Vagina (tissue), 2 donors: Measurements from ENCODE around the gene TMC5.

Experiments
- CTCF ChIP-seq, 3 experiments: fragments of 450-650 bp in 2 of 3; fragments of 200-600 bp in 1 of 3; sonication (generic) in 1 of 3; IDR thresholded peaks; one replicate each; pipeline ENCODE4 v1.5.1; 2017 to 2019; ENCODE audit warnings: antibody characterized with exemption in 3 of 3, mild to moderate bottlenecking in 2 of 3, moderate library complexity in 2 of 3
- POLR2A ChIP-seq, 2 donors: fragments of 450-650 bp; IDR thresholded peaks; one replicate each; pipeline ENCODE4 v1.6.1; 2017; ENCODE audit warnings: antibody characterized with exemption in 2 of 2, mild to moderate bottlenecking in 2 of 2, moderate library complexity in 2 of 2
- POLR2AphosphoS5 ChIP-seq, 2 donors: sonication (generic); formaldehyde crosslinking; IDR thresholded peaks; one replicate each; pipeline ENCODE4 v1.9.0; 2017; ENCODE audit warnings: antibody characterized with exemption in 2 of 2, mild to moderate bottlenecking in 2 of 2, low read depth in 1 of 2; ENCODE audit not compliant: insufficient read depth in 1 of 2

GRCh38 chr16:19411298-19411697 lies 6.4 kb upstream of the TMC5 start:
- TF ChIP-seq POLR2AphosphoS5 (IDR thresholded peaks at IDR 0.05; ENCODE audit: insufficient read depth in 1 of 2, low read depth in 1 of 2) = no peak
- no peak for TF ChIP-seq POLR2A (IDR thresholded peaks at IDR 0.05)
- no peak for TF ChIP-seq CTCF (IDR thresholded peaks at IDR 0.05)
